Lower lobe of right lung (tissue), 2 donors: ENCODE data around the gene PABPN1. TPM values are rescaled to one million over a fixed set of nuclear protein-coding genes. Genes with fewer than 3 reads are reported as not detected.

Experiments used
- ATAC-seq, 2 donors: fragments of 200-7000 bp; cut with Tn5 transposase; one replicate each; pipeline ENCODE4 v1.9.1; 2020 to 2022; ENCODE audit warnings: mild to moderate bottlenecking in 2 of 2, moderate library complexity in 2 of 2
- DNase-seq: peaks from one replicate; pipeline ENCODE4 v3.0.0-alpha.2; 2020
- H3K27ac ChIP-seq: fragments of 200-600 bp; one replicate; pipeline ENCODE4 v1.8.0; 2022
- H3K27me3 ChIP-seq: fragments of 200-600 bp; one replicate; pipeline ENCODE4 v1.8.0; 2022; ENCODE audit warnings: low read depth
- H3K36me3 ChIP-seq: fragments of 200-600 bp; one replicate; pipeline ENCODE4 v1.8.0; 2022; ENCODE audit warnings: mild to moderate bottlenecking
- H3K4me1 ChIP-seq: fragments of 200-600 bp; one replicate; pipeline ENCODE4 v1.8.0; 2022
- H3K4me3 ChIP-seq: fragments of 200-600 bp; one replicate; pipeline ENCODE4 v1.8.0; 2022; ENCODE audit warnings: mild to moderate bottlenecking
- H3K9me3 ChIP-seq: fragments of 200-600 bp; one replicate; pipeline ENCODE4 v1.8.0; 2022
- CTCF ChIP-seq: fragments of 200-600 bp; IDR thresholded peaks from one replicate; pipeline ENCODE4 v1.8.0; 2022; ENCODE audit warnings: antibody characterized with exemption, mild to moderate bottlenecking
- intact Hi-C: fragments of 100-400 bp; cut with DNase I; formaldehyde crosslinking; loops from one replicate; pipeline ENCODE4 v1.11.0; 2022
- total RNA-seq: library from RNA; stranded (reverse); fragmentation: NEBNext Ultra II Directional; extraction: Animal tissue kit (Norgen Biotek cat#: 25700); gene quantifications from one replicate; pipeline ENCODE4 v1.2.1, GENCODE V29; 2021
- donor health status: DM: no; HTN: yes; CAD: no; lungs with severe emphysema.

Gene PABPN1
- total RNA-seq, 1 donor from 2014 or later = 122 TPM

GRCh38 chr14:23308721-23309445, 12.4 kb upstream of the PABPN1 start:
- Histone ChIP-seq H3K4me3 (no peak overlapping the region), H3K36me3 (peaks cover 48% of the 10 kb centered on the region), H3K27ac (no peak overlapping the region), H3K27me3 (no peaks in the 10 kb centered on the region), H3K9me3 (no peaks in the 10 kb centered on the region), H3K4me1 (peaks cover 38% of the 10 kb centered on the region)
- DNase-seq (no peak), ATAC-seq (no peak)
- no peak for TF ChIP-seq CTCF
- intact Hi-C loops = no loop called here

- peaks cover 35% of the 10 kb centered on the region for H3K4me1 ChIP-seq
Observed at GRCh38 chr14:23310546-23310945, 10.7 kb upstream of the PABPN1 start.

GRCh38 chr14:23316300-23316699, 5.0 kb upstream of the PABPN1 start:
- Histone ChIP-seq H3K9me3 (no peaks in the 10 kb centered on the region), H3K27ac (no peak overlapping the region), H3K27me3 (no peaks in the 10 kb centered on the region), H3K36me3 (peaks cover 20% of the 10 kb centered on the region), H3K4me1 (peaks cover 9% of the 10 kb centered on the region), H3K4me3 (no peak overlapping the region)
- no peak for DNase-seq
- no peak for TF ChIP-seq CTCF
- intact Hi-C loops = no loop called here
- no peak for ATAC-seq

More at GRCh38 chr14:23310546-23310945, 10.7 kb upstream of the PABPN1 start:
- TF ChIP-seq CTCF = no peak
- Histone ChIP-seq H3K27me3 (no peaks in the 10 kb centered on the region), H3K36me3 (peaks cover 48% of the 10 kb centered on the region), H3K4me3 (no peak overlapping the region), H3K27ac (no peak overlapping the region), H3K9me3 (no peaks in the 10 kb centered on the region)
- no peak for ATAC-seq
- intact Hi-C loops = no loop called here
- no peak for DNase-seq

GRCh38 chr14:23319746-23320583, 1.3 kb upstream of the PABPN1 start:
- TF ChIP-seq CTCF = no peak
- Histone ChIP-seq H3K4me3 (peak overlapping the region; percentile 55), H3K9me3 (no peaks in the 10 kb centered on the region), H3K27ac (peak overlapping the region; percentile 92), H3K4me1 (peaks cover 23% of the 10 kb centered on the region), H3K36me3 (peaks cover 32% of the 10 kb centered on the region), H3K27me3 (no peaks in the 10 kb centered on the region)
- ATAC-seq = no peak
- no peak for DNase-seq
- intact Hi-C loops = no loop called here

GRCh38 chr14:23321572-23322547, 603 bp downstream of the PABPN1 start:
- DNase-seq (no peak), ATAC-seq (peak; percentile 23 to 46)
- peak overlapping the region; percentile 95 for H3K27ac ChIP-seq
- peaks cover 39% of the 10 kb centered on the region for H3K36me3 ChIP-seq
- no peaks in the 10 kb centered on the region for H3K9me3 ChIP-seq
- peak overlapping the region; percentile 71 for H3K4me3 ChIP-seq
- H3K27me3 ChIP-seq = no peaks in the 10 kb centered on the region
- intact Hi-C loops = no loop called here
- no peak for TF ChIP-seq CTCF
- peaks cover 23% of the 10 kb centered on the region for H3K4me1 ChIP-seq
